ENCODE measurements around the gene OSBPL1A. TPM values are rescaled to one million over a fixed set of nuclear protein-coding genes. Genes with fewer than 3 reads are reported as not detected.

OSBPL1A gene
- total and polyA plus RNA-seq, 12 donors = 18.7 to 116 (median 60.0) TPM

GRCh38 chr18:24187049-24187448, 210.6 kb downstream of the OSBPL1A start:
- TF ChIP-seq POLR2A (IDR thresholded peaks at IDR 0.05) (no peak), CTCF (IDR thresholded peaks at IDR 0.05) (no peak)
- Histone ChIP-seq H3K9me3 (replicated peaks in 1 of 3) (no peaks in the 10 kb centered on the region), H3K36me3 (replicated peaks in 1 of 2) (peaks cover 0 to 3% of the 10 kb centered on the region in 2 donors), H3K4me3 (no peak overlapping the region), H3K27me3 (no peaks in the 10 kb centered on the region), H3K4me1 (replicated peaks in 1 of 2) (peaks cover 0 to 7% of the 10 kb centered on the region in 2 donors), H3K27ac (no peak overlapping the region)
- DNase-seq = no peak
- intact Hi-C loops (cut with DNase I) = loop anchor here in 1 of 2 donors (10.0 kb wide), 2 partner anchors 58 to 308 kb away; no protein-coding TSS in a partner anchor
- 83 to 86% (median 84%) methylated on average over 5 of the region's 5 CpGs for WGBS, 4 donors

DNA sequence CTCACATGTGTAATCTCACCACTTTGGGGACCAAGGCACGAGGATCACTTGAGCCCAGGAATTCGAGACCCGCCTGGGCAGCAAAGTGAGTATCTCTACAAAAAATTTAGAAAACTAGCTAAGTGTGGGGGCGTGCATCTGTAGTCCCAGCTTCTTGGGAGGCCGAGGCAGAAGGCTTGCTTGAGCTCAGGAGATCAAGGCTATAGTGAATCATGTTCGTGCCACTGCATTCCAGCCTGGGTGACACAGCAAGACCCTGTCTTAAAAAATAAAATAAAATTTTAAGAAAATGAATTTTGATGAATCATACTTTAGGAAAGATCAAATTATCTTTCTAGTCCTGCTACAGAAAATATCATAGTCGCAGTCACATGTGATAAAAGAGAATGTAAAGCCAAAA, 211.8 kb downstream of the OSBPL1A start:
- intact Hi-C loops (cut with DNase I) = loop anchor here in 1 of 2 donors (10.0 kb wide), 2 partner anchors 59 to 309 kb away; no protein-coding TSS in a partner anchor
- WGBS, 4 donors = 90 to 95% (median 91%) methylated on average over 7 of the region's 7 CpGs
- Histone ChIP-seq H3K36me3 (replicated peaks in 1 of 2) (peaks cover 0 to 3% of the 10 kb centered on the region in 2 donors), H3K4me3 (no peak overlapping the region), H3K27ac (no peak overlapping the region), H3K9me3 (replicated peaks in 1 of 3) (no peaks in the 10 kb centered on the region), H3K27me3 (no peaks in the 10 kb centered on the region), H3K4me1 (replicated peaks in 1 of 2) (peaks cover 0 to 7% of the 10 kb centered on the region in 2 donors)
- DNase-seq = no peak
- TF ChIP-seq POLR2A (IDR thresholded peaks at IDR 0.05) (no peak), CTCF (IDR thresholded peaks at IDR 0.05) (no peak)

GRCh38 chr18:24181806-24182205, 215.8 kb downstream of the OSBPL1A start:
- no peak for DNase-seq
- Histone ChIP-seq H3K36me3 (replicated peaks in 1 of 2) (peaks cover 0 to 3% of the 10 kb centered on the region in 2 donors), H3K9me3 (replicated peaks in 1 of 3) (no peaks in the 10 kb centered on the region), H3K4me3 (no peak overlapping the region), H3K4me1 (replicated peaks in 1 of 2) (no peaks in the 10 kb centered on the region), H3K27ac (no peak overlapping the region), H3K27me3 (no peaks in the 10 kb centered on the region)
- WGBS, 4 donors = 75 to 88% (median 82%) methylated on average over 2 of the region's 2 CpGs
- intact Hi-C loops (cut with DNase I) = loop anchor here in 1 of 2 donors (10.0 kb wide), 2 partner anchors 63 to 313 kb away; no protein-coding TSS in a partner anchor
- TF ChIP-seq CTCF (IDR thresholded peaks at IDR 0.05) = no peak
- no peak for TF ChIP-seq POLR2A (IDR thresholded peaks at IDR 0.05)

GRCh38 chr18:24180048-24180447, 217.6 kb downstream of the OSBPL1A start:
- 80 to 97% (median 90%) methylated on average over 1 of the region's 1 CpG for WGBS, 4 donors
- H3K36me3 ChIP-seq (replicated peaks in 1 of 2) = no peaks in the 10 kb centered on the region
- no peak overlapping the region for H3K27ac ChIP-seq
- no peaks in the 10 kb centered on the region for H3K27me3 ChIP-seq
- no peak for TF ChIP-seq POLR2A (IDR thresholded peaks at IDR 0.05)
- TF ChIP-seq CTCF (IDR thresholded peaks at IDR 0.05) = no peak
- no peaks in the 10 kb centered on the region for H3K4me1 ChIP-seq (replicated peaks in 1 of 2)
- no peaks in the 10 kb centered on the region for H3K9me3 ChIP-seq (replicated peaks in 1 of 3)
- no peak for DNase-seq
- intact Hi-C loops (cut with DNase I) = loop anchor here in 1 of 2 donors (10.0 kb wide), 2 partner anchors 65 to 315 kb away; no protein-coding TSS in a partner anchor
- H3K4me3 ChIP-seq = no peak overlapping the region
